GM19395 (cell line): ENCODE results near the gene PRKN.
A peak's percentile ranks its signal among the peaks of the same experiment; 100 is the strongest.

Source experiments
- ATAC-seq: cut with Tn5 transposase; IDR thresholded peaks from one replicate; pipeline ENCODE4 v1.9.1; 2021; ENCODE audit warnings: mild to moderate bottlenecking, moderate library complexity; ENCODE audit not compliant: unreplicated experiment

Gene PRKN

DNA sequence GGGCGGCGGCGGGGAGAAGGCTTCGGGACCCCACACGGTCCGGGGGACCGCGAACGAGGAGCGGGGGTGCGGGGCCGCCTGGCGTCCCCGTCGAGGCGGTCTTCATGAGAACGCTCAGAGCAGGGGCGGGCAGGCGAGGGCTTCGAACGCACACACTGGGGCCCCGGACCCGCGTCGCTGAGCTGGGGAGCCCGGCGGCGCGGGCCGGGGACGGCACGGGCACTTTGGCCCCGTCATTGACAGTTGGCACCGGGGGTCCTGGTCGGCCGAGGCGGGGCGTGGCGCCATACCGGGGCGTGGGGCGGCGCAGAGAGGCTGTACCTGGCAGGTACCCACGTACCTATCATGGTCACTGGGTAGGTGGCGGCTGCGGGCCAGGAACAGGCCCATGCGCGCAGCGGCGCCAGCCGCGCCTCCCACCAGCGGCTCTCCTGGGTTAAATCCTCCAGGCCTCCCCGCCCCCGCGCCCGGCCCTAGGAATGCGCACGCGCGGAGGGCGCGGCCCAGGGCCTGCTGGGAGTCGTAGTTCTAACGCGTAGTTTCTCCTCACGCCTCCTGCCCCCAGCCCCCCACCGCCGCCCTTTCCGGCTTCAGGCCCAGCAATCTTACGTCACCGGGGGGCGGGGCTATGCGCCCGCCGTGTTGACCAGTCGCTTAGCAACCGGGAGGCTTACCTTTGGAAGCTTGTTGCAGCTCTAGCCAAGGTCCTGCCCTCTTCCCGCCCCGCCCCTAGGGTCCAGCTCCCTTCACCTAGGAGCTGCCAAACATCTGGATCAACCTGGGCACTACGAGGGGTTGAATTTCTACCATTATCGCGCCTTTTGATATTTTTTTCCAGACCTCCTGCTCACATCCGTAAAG lies at the start of gene PRKN, which contains the start of gene PACRG:
TSS of gene PRKN (minus strand) at position 445 of the 861 bp plus-strand sequence.
TSS of gene PACRG (plus strand) at position 653 of the 861 bp plus-strand sequence.
- ATAC-seq: peak; percentile 96

- ATAC-seq: no peak
Measured at GRCh38 chr6:162777091-162777490, 49.5 kb upstream of the PRKN start.

DNA sequence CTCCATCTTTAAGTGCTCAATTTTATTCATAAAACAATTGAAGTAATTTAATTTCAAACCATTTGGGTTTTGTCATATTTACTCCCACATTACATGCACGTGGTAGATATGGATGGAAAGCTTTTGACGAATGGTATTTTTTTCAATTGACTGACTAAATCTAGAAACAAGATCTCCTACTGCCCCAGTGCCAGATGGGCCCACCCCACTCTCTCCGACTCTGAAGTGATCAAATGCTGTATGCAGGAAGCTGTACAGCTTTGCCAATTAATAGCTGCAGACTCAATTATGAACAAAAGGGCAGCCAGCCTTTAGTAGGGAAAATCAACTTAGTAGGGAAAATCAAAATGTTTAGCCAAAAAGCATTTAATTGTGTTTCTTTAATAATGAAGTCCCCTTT lies 46.4 kb upstream of the PRKN start:
- ATAC-seq: no peak

- no peak for ATAC-seq
Measured at GRCh38 chr6:162772466-162772865, 44.9 kb upstream of the PRKN start.

- no peak for ATAC-seq
Measured at GRCh38 chr6:162770955-162771354, 43.4 kb upstream of the PRKN start.

DNA sequence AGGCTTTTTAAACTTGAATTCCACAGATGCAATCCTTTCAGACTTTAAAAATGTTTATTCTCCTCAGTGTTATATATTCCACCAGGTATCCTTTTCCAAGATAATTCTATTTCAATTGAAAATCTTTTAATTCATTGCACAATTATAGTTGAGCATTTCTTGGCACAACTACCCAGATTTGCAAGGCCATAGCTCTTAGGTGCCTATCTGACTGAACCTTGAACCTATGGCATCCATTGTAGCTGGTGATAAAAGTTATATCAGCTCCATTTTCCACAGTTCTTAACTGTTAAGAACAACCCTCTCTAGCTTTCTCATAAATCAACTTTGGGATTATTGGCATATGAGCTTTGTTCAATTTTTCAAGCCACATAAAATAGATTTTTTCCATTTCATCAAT lies 42.6 kb upstream of the PRKN start:
- no peak for ATAC-seq

GRCh38 chr6:162753775-162754174 lies 26.2 kb upstream of the PRKN start:
- no peak for ATAC-seq

DNA sequence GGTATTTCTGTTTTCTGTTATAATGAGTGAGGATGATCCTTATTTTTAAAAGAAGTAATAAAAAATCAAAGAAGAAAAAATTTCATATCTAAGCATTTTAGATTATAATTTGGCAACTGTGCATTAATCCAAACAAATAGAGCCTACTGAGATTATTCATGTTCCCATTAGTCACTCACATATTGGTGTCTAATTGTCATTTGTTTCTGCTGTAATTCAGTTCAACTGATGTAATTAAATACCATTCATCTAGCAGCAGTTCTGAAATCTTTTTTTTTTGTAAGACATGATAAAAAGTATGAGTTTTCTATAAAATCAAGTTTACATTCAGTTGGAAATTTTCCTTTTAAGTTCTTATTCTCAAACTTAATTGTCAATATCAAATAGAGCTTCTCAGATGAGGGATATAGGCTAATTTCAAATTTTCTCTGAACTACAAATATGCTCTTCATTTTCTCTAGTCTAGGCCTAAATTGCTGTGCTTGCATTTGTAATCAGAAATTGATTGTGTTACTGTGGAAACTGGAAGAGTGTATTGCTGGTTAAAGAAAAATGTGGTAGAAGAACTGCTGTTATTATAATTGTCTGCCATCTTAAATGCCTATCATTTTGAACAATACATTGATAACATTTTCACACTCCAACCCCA lies 23.8 kb upstream of the PRKN start:
- ATAC-seq: no peak

- no peak for ATAC-seq
Measured at GRCh38 chr6:162750776-162751175, 23.2 kb upstream of the PRKN start.

DNA sequence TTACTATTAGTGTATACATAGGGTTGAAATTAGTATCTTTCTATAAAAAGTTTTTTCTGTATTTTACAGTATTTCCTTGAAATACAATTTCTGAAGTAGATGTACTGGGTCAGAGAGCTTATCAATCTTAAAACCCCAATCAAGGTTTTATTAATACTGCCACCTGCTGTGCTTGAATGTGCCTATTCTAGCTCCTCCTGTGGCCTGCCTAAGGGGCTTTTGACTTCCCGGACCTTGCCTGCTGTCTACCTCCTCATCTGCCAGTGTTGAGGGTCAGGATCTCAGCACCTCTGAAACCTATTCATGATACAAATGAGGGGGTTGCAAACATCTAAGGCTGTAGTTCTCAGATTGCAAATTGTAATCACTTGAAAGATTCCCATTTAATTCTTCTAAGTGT lies 9.4 kb upstream of the PRKN start:
- ATAC-seq: no peak

- no peak for ATAC-seq
Measured at GRCh38 chr6:162733489-162733888, 5.9 kb upstream of the PRKN start.

GRCh38 chr6:162730502-162730901 lies 2.9 kb upstream of the PRKN start:
- ATAC-seq: no peak

- no peak for ATAC-seq
Measured at GRCh38 chr6:162728706-162729105, 1.1 kb upstream of the PRKN start.

- ATAC-seq: no peak
Measured at GRCh38 chr6:162728197-162728596, 631 bp upstream of the PRKN start.

- peak; percentile 15 for ATAC-seq
Measured at GRCh38 chr6:162726947-162727321, 632 bp downstream of the PRKN start.

DNA sequence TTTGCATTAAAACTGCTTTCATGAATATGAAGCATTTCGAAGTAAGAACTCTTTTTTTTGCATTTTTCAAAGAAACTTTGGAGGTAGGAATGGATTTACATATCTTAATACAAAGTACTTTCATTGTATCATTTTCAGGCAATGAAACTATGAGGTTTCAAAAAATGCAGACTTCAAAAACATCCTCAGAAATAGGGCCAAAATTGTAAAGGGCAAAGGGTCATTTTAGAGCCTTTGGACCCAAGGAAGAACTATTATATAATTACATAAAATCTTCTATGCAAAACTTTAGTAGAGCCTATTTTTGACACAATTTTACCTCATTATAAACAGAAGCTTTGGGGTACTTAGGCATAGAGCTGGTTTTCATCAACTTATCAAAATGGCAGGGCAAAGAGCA lies 4.9 kb downstream of the PRKN start:
- ATAC-seq: no peak

- no peak for ATAC-seq
Measured at GRCh38 chr6:162722226-162722625, 5.3 kb downstream of the PRKN start.

DNA sequence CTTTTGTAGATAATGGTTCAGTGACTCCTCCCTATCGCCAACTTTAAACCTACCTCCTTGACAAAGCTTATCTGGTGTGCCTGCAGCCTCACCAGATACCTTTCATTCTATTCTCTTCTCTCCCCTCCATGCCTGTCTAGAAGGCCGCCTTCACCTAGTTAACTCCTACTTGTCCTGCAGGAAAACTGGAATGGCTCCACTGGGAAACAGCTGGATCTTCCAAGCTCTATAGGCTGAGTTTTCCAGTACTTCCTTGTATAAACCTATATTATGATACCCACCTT lies 6.2 kb downstream of the PRKN start:
- ATAC-seq: no peak

GRCh38 chr6:162719528-162719927 lies 8.0 kb downstream of the PRKN start:
- no peak for ATAC-seq

- ATAC-seq: no peak
Measured at GRCh38 chr6:162715601-162716000, 12.0 kb downstream of the PRKN start.

- no peak for ATAC-seq
Measured at GRCh38 chr6:162713974-162714780, 13.4 kb downstream of the PRKN start.

- ATAC-seq: no peak
Measured at GRCh38 chr6:162712694-162713093, 14.9 kb downstream of the PRKN start.
